TTC549 (cell line): ENCODE data around the gene EDDM3A.

ENCODE experiments used
- FAIRE-seq: peaks from 2 replicates; lab custom pipeline; 2012; peaks lifted over from hg19 to GRCh38; lab: Jason Lieb, UNC

EDDM3A gene

DNA sequence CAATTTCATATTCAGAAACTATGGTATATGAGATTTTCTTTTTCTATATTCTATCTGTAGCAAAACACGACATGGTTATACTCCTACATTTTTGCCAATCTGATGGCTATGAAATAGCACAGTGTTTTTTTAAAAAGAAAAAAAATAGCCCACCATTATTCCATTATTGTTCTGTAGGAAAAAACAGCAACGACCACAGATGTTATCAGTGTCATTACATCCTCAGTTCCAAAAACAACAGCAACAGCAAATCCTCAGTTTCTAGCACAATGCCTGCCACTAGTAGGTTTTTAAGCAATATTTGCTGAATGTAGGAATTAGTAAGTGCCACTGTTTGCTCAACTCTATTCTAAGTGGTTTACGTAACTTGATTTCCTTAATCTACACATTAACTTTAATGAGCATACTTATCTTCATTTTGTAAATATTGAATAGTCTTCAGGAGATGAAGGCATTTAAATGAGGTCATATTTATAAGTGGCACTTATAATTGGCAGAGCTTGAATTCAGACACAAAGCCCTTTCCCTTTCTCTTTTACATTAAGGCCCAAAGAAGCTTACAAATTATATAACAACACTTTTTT is 43.6 kb downstream of the EDDM3A start:
- FAIRE-seq, result no peak

DNA sequence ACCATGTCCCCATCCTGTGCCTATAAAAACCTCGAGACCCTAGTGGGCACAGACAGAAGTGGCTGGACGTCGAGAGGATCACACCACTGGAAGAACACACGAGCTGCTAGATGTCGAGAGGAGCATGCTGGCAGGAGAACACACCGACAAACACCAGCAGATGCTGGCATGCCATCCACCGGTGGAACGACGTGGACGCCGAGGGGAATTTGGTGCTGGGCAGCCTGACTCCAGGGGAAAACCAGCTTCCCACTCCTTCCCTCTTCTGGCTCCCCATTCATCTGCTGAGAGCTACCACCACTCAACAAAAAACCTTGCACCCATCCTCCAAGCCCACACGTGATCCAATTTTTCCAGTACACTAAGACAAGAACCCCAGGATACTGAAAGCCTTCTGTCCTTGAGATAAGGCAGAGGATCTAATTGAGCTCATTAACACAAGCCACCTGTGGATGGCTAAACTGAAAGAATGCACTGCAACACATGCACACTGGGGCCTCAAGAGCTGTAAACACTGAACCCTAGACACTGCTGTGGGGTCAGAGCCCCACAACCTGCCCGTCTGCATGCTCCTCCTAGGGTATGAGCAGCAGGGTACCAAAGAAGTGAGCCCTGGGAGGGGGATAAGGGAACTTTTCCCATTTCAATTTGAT is 44.9 kb downstream of the EDDM3A start:
- FAIRE-seq, result no peak

DNA sequence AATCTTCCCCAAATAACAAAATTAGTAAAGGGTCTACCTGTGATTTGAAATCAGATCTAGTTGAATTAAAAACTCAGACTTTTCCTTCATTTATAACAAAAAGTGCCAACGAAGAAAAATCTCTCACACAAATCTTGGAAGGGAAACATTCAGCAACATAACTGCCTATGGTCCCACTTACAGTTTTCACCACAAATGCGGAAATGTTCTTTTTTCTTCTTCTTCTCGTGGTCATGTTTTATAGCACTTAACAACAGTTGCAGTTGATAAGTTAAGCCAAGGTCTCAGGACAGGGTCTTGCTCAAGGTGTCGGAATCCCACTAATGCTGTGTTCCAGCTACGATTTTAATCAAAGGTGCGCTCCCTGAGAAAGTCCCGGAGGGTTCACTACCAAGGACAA is 45.5 kb downstream of the EDDM3A start:
- FAIRE-seq, result no peak

DNA sequence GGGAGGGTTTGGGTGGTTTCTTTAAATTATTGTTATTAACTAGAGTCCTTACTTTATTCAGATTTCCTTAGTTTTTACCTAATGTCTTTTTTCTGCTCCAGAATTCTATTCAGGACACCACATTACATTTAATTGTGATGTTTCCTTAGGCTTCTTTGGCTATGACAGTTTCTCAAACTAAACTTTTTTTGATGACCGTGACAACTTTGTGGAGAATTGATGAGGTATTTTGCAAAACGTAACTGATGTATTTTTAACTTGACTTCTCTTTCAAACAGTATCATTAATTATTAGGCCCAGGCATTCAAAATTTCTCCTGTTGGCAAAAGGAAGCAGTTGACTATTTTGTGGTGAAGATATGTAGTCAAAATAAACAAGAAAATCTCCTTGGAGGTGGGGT is 45.9 kb downstream of the EDDM3A start:
- FAIRE-seq, result no peak

DNA sequence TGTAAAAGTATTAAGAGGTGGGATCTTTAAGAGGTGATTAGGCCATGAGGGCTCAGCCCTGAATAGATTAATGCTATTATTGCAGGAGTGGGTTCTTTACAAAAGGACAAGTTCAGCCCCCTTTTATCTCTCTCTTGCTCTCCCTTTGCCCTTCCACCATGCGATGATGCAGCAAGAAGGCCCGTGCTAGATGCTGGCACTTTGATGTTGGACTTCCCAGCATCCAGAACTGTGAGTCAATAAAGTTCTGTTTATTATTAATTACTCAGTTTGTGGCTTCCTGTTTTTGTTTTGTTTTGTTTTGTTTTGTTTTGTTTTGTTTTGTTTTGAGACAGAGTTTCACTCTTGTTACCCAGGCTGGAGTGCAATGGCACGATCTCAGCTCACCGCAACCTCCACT is 46.9 kb downstream of the EDDM3A start:
- FAIRE-seq, result no peak

DNA sequence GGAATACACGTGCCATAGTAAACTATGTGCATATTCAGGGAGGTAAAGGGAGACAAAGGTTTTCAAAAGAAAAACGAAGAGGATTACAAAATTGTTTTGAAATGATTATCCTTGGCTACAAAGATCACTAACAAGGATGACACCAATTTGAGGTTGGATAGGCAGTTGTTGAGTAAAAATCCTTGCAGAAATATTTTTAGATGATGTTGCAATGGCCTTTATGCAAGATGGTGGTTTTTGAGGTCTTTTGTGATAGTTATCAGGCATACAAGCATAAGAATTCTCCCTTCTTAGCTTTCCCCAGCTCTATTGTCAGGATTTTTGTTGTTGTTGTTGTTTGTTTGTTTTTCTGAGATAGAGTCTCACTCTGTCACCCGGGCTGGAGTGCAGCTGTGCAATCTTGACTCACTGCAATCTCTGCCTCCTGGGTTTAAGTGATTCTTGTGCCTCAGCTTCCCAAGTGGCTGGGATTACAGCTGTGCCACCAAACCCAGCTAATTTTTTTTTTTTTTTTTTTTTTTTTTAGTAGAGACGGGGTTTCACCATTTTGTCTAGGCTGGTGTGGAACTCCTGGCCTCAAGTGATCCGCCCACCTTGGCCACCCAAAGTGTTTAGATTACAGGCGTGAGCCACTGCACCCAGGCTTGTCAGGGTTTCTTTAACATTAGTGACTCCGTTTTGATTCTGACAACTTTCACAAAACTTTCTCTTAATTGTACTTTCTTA is 49.1 kb downstream of the EDDM3A start:
- FAIRE-seq, result no peak

DNA sequence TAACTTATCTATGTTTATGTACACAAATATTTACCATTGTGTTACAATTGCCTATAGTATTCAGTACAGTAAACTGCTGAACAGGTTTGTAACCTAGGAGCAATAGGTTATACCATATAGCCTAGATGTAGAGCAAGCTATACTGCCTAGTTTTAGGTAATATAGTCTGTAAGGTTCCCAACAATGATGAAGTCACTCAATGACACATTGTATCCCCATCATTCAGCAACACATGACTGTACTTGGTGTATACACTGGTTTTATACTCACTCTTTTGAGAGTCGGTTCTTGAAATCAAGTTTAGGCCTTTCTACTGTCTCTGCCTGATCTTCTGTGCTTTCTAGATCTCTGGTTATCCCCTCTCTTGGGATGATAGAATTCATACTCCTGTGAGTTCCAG is 51.5 kb downstream of the EDDM3A start:
- FAIRE-seq, result no peak
